IMR-90 (cell line): ENCODE results near the gene EXT2. TPM values are rescaled to one million over a fixed set of nuclear protein-coding genes. Genes with fewer than 3 reads are reported as not detected.

Experiments
- ATAC-seq: fragments of 200-7000 bp; cut with Tn5 transposase; 2 replicates; pipeline ENCODE4 v1.9.1; 2020; ENCODE audit warnings: low read depth, mild to moderate bottlenecking, moderate library complexity
- BruUV-seq: library from RNA; stranded (reverse); fragments of 400-500 nt; replicated peaks from 2 replicates; lab custom pipeline; 2021; lab: Mats Ljungman, UMichigan
- CTCF ChIA-PET: fragments of 300-600 bp; formaldehyde crosslinking; extraction: SDS; loops from one replicate; lab custom pipeline; 2021; ENCODE audit warnings: antibody characterized with exemption; lab: Yijun Ruan, JAX
- POLR2A ChIA-PET: fragments of 300-600 bp; sonication (Branson Sonifier 250); formaldehyde crosslinking; loops from one replicate; lab custom pipeline; 2022; ENCODE audit warnings: antibody characterized with exemption; ENCODE audit not compliant: unreplicated experiment; lab: Charles Lee
- DNase-seq: peaks from one replicate; pipeline ENCODE4 v3.0.0; 2013
- H2AFZ ChIP-seq: replicated peaks from 2 replicates; pipeline ENCODE3; 2013; ENCODE audit warnings: low read length, mild to moderate bottlenecking; ENCODE audit not compliant: poor library complexity
- H2AK5ac ChIP-seq: 2 replicates; pipeline ENCODE4 v1.6.1; 2013; ENCODE audit warnings: low read depth, low read length, inconsistent platforms
- H2AK9ac ChIP-seq: replicated peaks from 2 replicates; pipeline ENCODE3; 2013; ENCODE audit warnings: mild to moderate bottlenecking, low read depth, low read length, moderate library complexity; ENCODE audit not compliant: poor library complexity
- H2BK120ac ChIP-seq: 2 replicates; pipeline ENCODE4 v1.6.1; 2013; ENCODE audit warnings: low read depth, low read length, inconsistent platforms
- H2BK15ac ChIP-seq: 3 replicates; pipeline ENCODE4 v1.6.1; 2013; ENCODE audit warnings: low read depth, low read length, inconsistent platforms
- H2BK20ac ChIP-seq: 2 replicates; pipeline ENCODE4 v1.6.1; 2013; ENCODE audit warnings: low read depth, mild to moderate bottlenecking, inconsistent platforms, low read length, moderate library complexity
- H2BK5ac ChIP-seq: 2 replicates; pipeline ENCODE4 v1.6.1; 2013; ENCODE audit warnings: mild to moderate bottlenecking, low read depth, low read length, inconsistent platforms; ENCODE audit not compliant: poor library complexity, severe bottlenecking
- H3K14ac ChIP-seq: replicated peaks from 2 replicates; pipeline ENCODE4 v1.6.1; 2013; ENCODE audit warnings: low read depth, low read length, inconsistent platforms
- H3K18ac ChIP-seq: 2 replicates; pipeline ENCODE4 v1.6.1; 2013; ENCODE audit warnings: low read depth, low read length, control low read depth
- H3K23ac ChIP-seq: 2 replicates; pipeline ENCODE4 v1.6.1; 2013; ENCODE audit warnings: low read depth, low read length, inconsistent platforms
- H3K27ac ChIP-seq: 2 replicates; pipeline ENCODE4 v1.5.1; 2013; ENCODE audit warnings: mild to moderate bottlenecking, control low read depth, low read length; ENCODE audit not compliant: insufficient read depth
- H3K27me3 ChIP-seq: 2 replicates; pipeline ENCODE4 v1.6.1; 2013; ENCODE audit warnings: low read length; ENCODE audit not compliant: control insufficient read depth, insufficient read depth
- H3K36me3 ChIP-seq: 2 replicates; pipeline ENCODE4 v1.6.1; 2013; ENCODE audit warnings: low read length, mixed read lengths; ENCODE audit not compliant: control insufficient read depth, insufficient read depth
- H3K4ac ChIP-seq: 2 replicates; pipeline ENCODE4 v1.6.1; 2013; ENCODE audit warnings: low read depth, low read length, inconsistent platforms
- H3K4me1 ChIP-seq: 2 replicates; pipeline ENCODE4 v1.6.1; 2013; ENCODE audit warnings: low read length, mixed read lengths; ENCODE audit not compliant: control insufficient read depth, insufficient read depth
- H3K4me2 ChIP-seq: 2 replicates; pipeline ENCODE4 v1.6.1; 2013; ENCODE audit warnings: low read depth, mild to moderate bottlenecking, control low read depth, low read length, moderate library complexity
- H3K4me3 ChIP-seq: 2 replicates; pipeline ENCODE4 v1.5.1; 2013; ENCODE audit warnings: low read depth, mild to moderate bottlenecking, control low read depth, low read length, moderate library complexity; ENCODE audit not compliant: insufficient read depth
- H3K56ac ChIP-seq: 2 replicates; pipeline ENCODE4 v1.6.1; 2013; ENCODE audit warnings: low read length, inconsistent platforms; ENCODE audit not compliant: insufficient read depth; ENCODE audit errors: extremely low read depth
- H3K79me1 ChIP-seq, 2 experiments: 2 replicates each; pipeline ENCODE4 v1.6.1; 2013; ENCODE audit warnings: low read length in 2 of 2, inconsistent platforms in 1 of 2, low read depth in 1 of 2
- H3K9ac ChIP-seq: 2 replicates; pipeline ENCODE4 v1.6.1; 2013; ENCODE audit warnings: low read depth, low read length, control low read depth
- H3K9me1 ChIP-seq: 2 replicates; pipeline ENCODE4 v1.6.1; 2013; ENCODE audit warnings: low read length, inconsistent platforms; ENCODE audit not compliant: insufficient read depth
- H3K9me3 ChIP-seq: 2 replicates; pipeline ENCODE4 v1.6.1; 2013; ENCODE audit warnings: low read length; ENCODE audit not compliant: control insufficient read depth, insufficient read depth
- H4K20me1 ChIP-seq: 2 replicates; pipeline ENCODE4 v1.6.1; 2013; ENCODE audit warnings: low read length, inconsistent platforms; ENCODE audit not compliant: insufficient read depth
- H4K5ac ChIP-seq: 2 replicates; pipeline ENCODE4 v1.6.1; 2013; ENCODE audit warnings: mild to moderate bottlenecking, low read depth, low read length, control low read depth
- H4K8ac ChIP-seq, 2 experiments: 2 replicates each; pipeline ENCODE4 v1.6.1; 2013; ENCODE audit warnings: low read depth in 2 of 2, low read length in 2 of 2, control low read depth in 1 of 2, inconsistent platforms in 1 of 2
- H4K91ac ChIP-seq: 2 replicates; pipeline ENCODE4 v1.6.1; 2013; ENCODE audit warnings: low read depth, low read length, inconsistent platforms; ENCODE audit not compliant: insufficient read depth
- BHLHE40 ChIP-seq: fragments of 150-350 bp; IDR thresholded peaks from 2 replicates; pipeline ENCODE4 v1.6.1; 2016; ENCODE audit warnings: mild to moderate bottlenecking, low read depth, low read length
- CEBPB ChIP-seq: IDR thresholded peaks from 2 replicates; pipeline ENCODE4 v1.6.1; 2012; ENCODE audit warnings: low read depth, low read length, improper control_type of control experiment
- CHD1 ChIP-seq: IDR thresholded peaks from 2 replicates; pipeline ENCODE4 v1.6.1; 2012; ENCODE audit warnings: low read depth, low read length, improper control_type of control experiment
- CTCF ChIP-seq: conservative IDR thresholded peaks from 2 replicates; pipeline ENCODE4 v1.5.1; 2012; ENCODE audit warnings: mild to moderate bottlenecking, low read depth, low read length, improper control_type of control experiment
- ELK1 ChIP-seq: fragments of 150-350 bp; IDR thresholded peaks from 2 replicates; pipeline ENCODE4 v1.6.1; 2016; ENCODE audit warnings: low read depth, mild to moderate bottlenecking, low read length, moderate library complexity, borderline replicate concordance
- FOS ChIP-seq: fragments of 150-350 bp; IDR thresholded peaks from 2 replicates; pipeline ENCODE4 v1.6.1; 2016; ENCODE audit warnings: low read depth, low read length
- MAFK ChIP-seq: IDR thresholded peaks from 2 replicates; pipeline ENCODE4 v1.6.1; 2012; ENCODE audit warnings: low read depth, low read length, improper control_type of control experiment
- MAZ ChIP-seq: IDR thresholded peaks from 2 replicates; pipeline ENCODE4 v1.6.1; 2012; ENCODE audit warnings: low read depth, mild to moderate bottlenecking, low read length, improper control_type of control experiment, moderate library complexity, borderline replicate concordance
- MXI1 ChIP-seq: IDR thresholded peaks from 2 replicates; pipeline ENCODE4 v1.6.1; 2012; ENCODE audit warnings: low read depth, mild to moderate bottlenecking, low read length, moderate library complexity, borderline replicate concordance
- NFE2L2 ChIP-seq: fragments of 150-350 bp; IDR thresholded peaks from 2 replicates; pipeline ENCODE4 v1.6.1; 2016; ENCODE audit warnings: low read depth, mild to moderate bottlenecking, low read length
- POLR2A ChIP-seq: IDR thresholded peaks from 2 replicates; pipeline ENCODE4 v1.6.1; 2012; ENCODE audit warnings: mild to moderate bottlenecking, low read depth, low read length
- RAD21 ChIP-seq: IDR thresholded peaks from 2 replicates; pipeline ENCODE4 v1.6.1; 2012; ENCODE audit warnings: low read length, improper control_type of control experiment
- RCOR1 ChIP-seq: IDR thresholded peaks from 2 replicates; pipeline ENCODE4 v1.6.1; 2012; ENCODE audit warnings: mild to moderate bottlenecking, low read length, improper control_type of control experiment; ENCODE audit not compliant: insufficient replicate concordance
- RFX5 ChIP-seq: IDR thresholded peaks from 2 replicates; pipeline ENCODE4 v1.8.0; 2012; ENCODE audit warnings: low read depth, mild to moderate bottlenecking, low read length, moderate library complexity
- SMC3 ChIP-seq: fragments of 150-350 bp; IDR thresholded peaks from 2 replicates; pipeline ENCODE4 v1.6.1; 2016; ENCODE audit warnings: low read depth, mild to moderate bottlenecking, antibody characterized with exemption, low read length, moderate library complexity
- USF2 ChIP-seq: fragments of 150-350 bp; IDR thresholded peaks from 2 replicates; pipeline ENCODE4 v1.6.1; 2017; ENCODE audit warnings: mild to moderate bottlenecking, antibody characterized with exemption, low read length, low read depth
- WGBS, 2 experiments: methylation state at CpG; one replicate each; pipeline versions ENCODE4 v1.1.5 to v1.1.7; 2013; ENCODE audit warnings: missing lambda C conversion rate in 2 of 2; ENCODE audit not compliant: insufficient read length in 1 of 2; ENCODE audit errors: extremely low coverage in 2 of 2; 5-methylcytosine and 5-hydroxymethylcytosine counted together
- dilution Hi-C: fragments of 300-500 bp; cut with HindIII; formaldehyde crosslinking; loops from one replicate; pipeline ENCODE4 v1.14.3; 2018; ENCODE audit warnings: low sequenced_read_pairs; ENCODE audit not compliant: unreplicated experiment
- in situ Hi-C: fragments of 300-500 bp; cut with MboI; formaldehyde crosslinking; loops from 3 replicates; pipeline ENCODE4 v1.14.3; 2019; ENCODE audit warnings: low sequenced_read_pairs, inconsistent platforms, mixed read lengths
- intact Hi-C: fragments of 100-400 bp; cut with micrococcal nuclease; formaldehyde crosslinking; loops from 2 replicates; pipeline ENCODE4 v1.10.0; 2022
- polyA plus RNA-seq, 3 experiments: library from polyadenylated mRNA; depleted of rRNA; stranded (reverse); fragments of >200 nt; gene quantifications; 2 replicates each; pipeline ENCODE4 v1.2.3, GENCODE V29; 2012; ENCODE audit warnings: low replicate concordance in 1 of 3
- total RNA-seq: library from RNA; depleted of rRNA; stranded (reverse); fragments of >200 nt; gene quantifications from 2 replicates; pipeline ENCODE4 v1.2.3, GENCODE V29; 2012

The EXT2 gene
- total and polyA plus RNA-seq, 2 of the 4 experiments (the other 2 are of a cell fraction): 75.0 to 85.3 TPM

DNA sequence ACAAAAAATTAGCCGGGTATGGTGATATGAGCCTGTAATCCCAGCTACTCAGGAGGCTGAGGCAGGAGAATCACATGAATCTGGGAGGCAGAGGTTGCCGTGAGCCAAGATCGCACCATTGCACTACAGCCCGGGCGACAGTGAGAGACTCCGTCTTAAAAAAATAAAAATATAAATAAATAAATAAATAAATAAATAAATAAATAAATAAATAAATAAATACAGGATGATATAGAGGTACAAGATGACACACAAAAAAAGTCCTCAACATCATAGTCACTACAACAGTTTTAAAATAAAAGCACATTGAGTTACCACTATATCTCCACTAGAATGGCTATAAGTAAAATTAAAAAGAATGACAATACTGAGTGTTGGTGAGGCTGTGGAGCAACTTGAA lies 116.7 kb downstream of the EXT2 start:
- in situ Hi-C loops: no loop called here
- ATAC-seq (no peak), DNase-seq (no peak)
- Histone ChIP-seq H3K4me2 (no peak overlapping the region), H3K9me3 (no peaks in the 10 kb centered on the region), H3K4me3 (no peak overlapping the region), H2AFZ (no peak overlapping the region), H3K27ac (no peak overlapping the region), H4K20me1 (no peaks in the 10 kb centered on the region), H3K9me1 (no peaks in the 10 kb centered on the region), H4K8ac (no peak overlapping the region), H2BK5ac (no peak overlapping the region), H3K4ac (no peak overlapping the region), H2AK5ac (no peak overlapping the region), H2AK9ac (no peak overlapping the region), H3K14ac (no peak overlapping the region), H3K23ac (no peak overlapping the region), H3K36me3 (peaks cover 2% of the 10 kb centered on the region), H3K79me1 (no peaks in the 10 kb centered on the region), H3K56ac (no peak overlapping the region), H3K9ac (no peak overlapping the region), H3K4me1 (no peaks in the 10 kb centered on the region), H2BK15ac (no peak overlapping the region), H4K91ac (no peak overlapping the region), H3K18ac (no peak overlapping the region), H4K5ac (no peak overlapping the region), H3K27me3 (no peaks in the 10 kb centered on the region), H2BK20ac (no peak overlapping the region), H2BK120ac (no peak overlapping the region)
- POLR2A ChIA-PET: no interaction called here
- WGBS, 2 experiments: no CpG with 5 or more reads among the region's 6 CpGs
- TF ChIP-seq MAFK (no peak), NFE2L2 (no peak), SMC3 (no peak), MAZ (no peak), BHLHE40 (no peak), RAD21 (no peak), FOS (no peak), CEBPB (no peak), RFX5 (no peak), MXI1 (no peak), POLR2A (no peak), ELK1 (no peak), RCOR1 (no peak), CTCF (no peak), USF2 (no peak), CHD1 (no peak)
- CTCF ChIA-PET: no interaction called here
- dilution Hi-C loops: no loop called here
- BruUV-seq: no TSS peak
- intact Hi-C loops: loop anchor here (2.0 kb wide), 1 partner anchor 73 kb away; no protein-coding TSS in a partner anchor
